GM21529 (cell line): ENCODE measurements around the gene BABAM1.
A peak's percentile ranks its signal among the peaks of the same experiment; 100 is the strongest.

ENCODE experiments used
- ATAC-seq: cut with Tn5 transposase; IDR thresholded peaks from one replicate; pipeline ENCODE4 v1.9.1; 2021; ENCODE audit not compliant: unreplicated experiment

The BABAM1 gene

DNA sequence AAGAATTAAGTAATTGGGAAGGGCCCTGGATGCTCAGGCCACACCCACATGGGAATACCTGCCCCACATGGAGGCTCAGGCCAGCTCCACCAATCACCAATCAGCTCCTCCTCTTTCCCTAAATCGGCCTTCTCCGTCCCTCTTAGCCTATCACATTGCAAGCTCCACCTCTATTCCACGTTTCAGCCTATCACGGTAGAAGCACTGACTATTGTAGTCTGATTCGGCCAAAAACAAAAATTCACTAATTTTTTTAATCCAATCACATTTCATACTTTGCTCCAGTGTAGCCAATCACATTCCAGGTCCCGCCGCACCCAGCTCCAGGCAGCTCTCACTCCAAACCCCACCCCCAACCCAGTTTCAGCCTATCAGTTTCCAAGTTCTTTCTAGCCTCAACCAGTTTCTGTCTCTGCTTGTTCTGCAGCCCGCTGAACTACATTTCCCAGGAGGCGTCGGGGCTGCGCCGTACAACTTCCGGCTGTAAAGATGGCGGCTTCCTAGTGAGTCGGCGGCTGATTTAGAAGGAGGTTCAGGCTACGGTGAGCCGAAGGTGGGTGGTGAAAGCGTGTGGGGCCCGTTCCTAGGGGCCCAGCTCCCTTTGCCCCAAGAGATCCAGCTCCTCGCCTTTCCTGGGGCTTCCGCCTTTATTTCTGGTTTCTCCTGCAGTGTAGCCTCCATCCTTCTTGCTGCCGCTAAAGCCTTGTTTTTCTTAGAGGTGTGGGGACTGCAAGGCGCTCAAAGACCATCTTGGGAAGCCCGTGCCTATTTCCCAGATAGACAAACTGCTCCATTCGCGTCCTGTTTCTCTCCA is at the start of gene BABAM1:
BABAM1 (plus strand) TSS at position 469 of the 814 bp plus-strand sequence. CDS start 1,364 bp downstream, outside the sequence.
- ATAC-seq = peak; percentile 91

- ATAC-seq = no peak
These were observed 48.0 kb upstream of the BABAM1 start for GRCh38 chr19:17219286-17219685.

GRCh38 chr19:17220207-17220758 is 47.0 kb upstream of the BABAM1 start:
- ATAC-seq = no peak

- no peak for ATAC-seq
These were observed 42.2 kb upstream of the BABAM1 start for GRCh38 chr19:17225053-17225452.

DNA sequence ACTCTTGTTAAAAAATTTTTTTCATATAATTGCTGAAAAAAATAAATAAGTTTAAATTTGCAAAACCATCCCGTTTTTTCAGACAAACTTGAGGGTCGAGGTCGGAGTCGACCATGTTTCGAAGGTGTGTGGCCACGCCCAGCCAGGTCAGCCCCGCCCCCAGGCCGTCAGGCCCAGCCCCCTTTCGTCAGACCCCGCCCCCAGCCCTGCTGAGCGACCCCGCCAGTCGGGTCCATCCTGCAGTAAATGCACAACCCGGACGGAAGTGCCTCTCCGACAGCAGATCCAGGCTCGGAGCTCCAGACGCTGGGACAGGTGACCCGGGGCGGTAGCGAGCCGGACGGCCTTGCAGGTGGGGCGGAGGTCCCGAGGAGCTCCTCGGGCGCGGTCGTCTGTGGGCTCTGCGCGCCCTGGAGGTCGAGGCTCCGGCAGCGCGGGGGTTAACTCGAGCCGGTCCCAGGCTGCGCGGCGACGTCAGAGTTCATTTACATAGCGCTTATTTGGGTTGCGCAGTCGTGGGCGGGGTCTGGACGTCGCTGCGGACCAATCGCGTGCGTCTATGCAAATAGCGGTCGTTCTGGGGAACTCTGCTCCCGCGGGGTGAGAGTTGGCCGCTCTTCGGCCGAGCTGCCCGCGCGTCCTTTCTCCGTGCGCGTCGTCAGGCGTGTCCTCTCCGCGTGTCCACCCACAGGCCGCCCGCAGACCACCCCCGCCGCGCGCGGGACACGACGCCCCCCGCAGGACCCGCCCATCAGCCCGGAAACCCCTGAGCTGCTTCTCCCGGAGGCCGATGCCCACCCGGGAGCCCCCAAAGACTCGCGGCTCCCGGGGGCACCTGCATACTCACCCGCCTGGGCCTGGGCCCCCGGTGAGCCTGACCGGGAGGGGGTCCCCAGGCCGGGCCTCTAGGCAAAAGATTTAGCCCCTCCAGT is 41.0 kb upstream of the BABAM1 start, which contains the start of gene OCEL1:
OCEL1 (plus strand) TSS at position 225 of the 932 bp plus-strand sequence; CDS start at position 247, 22 bp downstream.
- ATAC-seq = peak; percentile 89

DNA sequence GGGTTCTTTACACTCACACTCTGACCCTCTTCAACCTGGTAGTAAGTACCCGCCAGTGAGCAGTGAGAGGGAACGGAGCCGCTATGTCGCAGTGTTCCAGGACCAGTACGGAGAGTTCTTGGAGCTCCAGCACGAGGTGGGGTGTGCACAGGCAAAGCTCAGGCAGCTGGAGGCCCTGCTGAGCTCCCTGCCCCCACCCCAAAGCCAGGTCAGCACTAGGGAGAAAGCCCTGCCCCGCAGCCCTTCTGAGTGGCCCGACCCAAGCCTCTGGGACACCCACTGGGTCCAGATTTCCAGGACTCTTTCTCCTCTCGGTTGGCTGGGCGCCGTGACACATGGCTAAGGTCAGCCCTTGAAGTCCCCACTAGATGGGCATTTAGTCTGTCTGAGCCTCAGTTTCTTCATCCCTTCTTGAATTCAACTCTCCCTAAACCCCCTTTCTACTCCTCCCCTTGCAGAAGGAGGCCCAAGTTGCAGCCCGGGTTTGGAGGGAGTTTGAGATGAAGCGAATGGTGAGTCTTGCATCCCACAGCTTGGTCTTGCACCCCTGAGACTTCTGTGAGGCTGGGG is 39.4 kb upstream of the BABAM1 start:
- no peak for ATAC-seq

- ATAC-seq = no peak
These were observed 37.4 kb upstream of the BABAM1 start for GRCh38 chr19:17229890-17230289.

DNA sequence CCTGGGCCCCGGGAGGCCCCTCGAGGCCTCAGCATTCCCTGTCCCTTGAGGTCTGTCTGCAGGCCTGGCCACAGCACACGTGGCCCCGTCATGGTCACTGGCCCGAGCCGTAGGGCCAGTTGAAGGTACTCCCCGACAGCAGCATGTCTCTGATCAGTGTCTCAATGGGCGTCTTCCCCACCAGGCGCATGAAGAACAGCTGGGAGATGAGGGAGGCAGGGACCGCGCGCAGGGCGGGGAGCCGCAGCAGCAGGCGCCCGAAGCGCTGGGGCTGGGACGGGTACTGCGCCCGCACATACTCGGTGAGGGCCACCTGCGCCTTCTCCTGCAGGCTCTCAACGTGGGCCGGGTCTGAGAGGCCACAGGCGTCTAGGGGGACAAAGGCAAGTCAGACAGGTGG is 35.0 kb upstream of the BABAM1 start:
- no peak for ATAC-seq

- ATAC-seq = peak; percentile 39
These were observed 32.3 kb upstream of the BABAM1 start for GRCh38 chr19:17234911-17235299.

- ATAC-seq = peak; percentile 63
These were observed 31.8 kb upstream of the BABAM1 start for GRCh38 chr19:17235300-17235970.

- no peak for ATAC-seq
These were observed 31.1 kb upstream of the BABAM1 start for GRCh38 chr19:17235971-17236777.

- ATAC-seq = no peak
These were observed 30.3 kb upstream of the BABAM1 start for GRCh38 chr19:17236811-17237543.

- no peak for ATAC-seq
These were observed 29.2 kb upstream of the BABAM1 start for GRCh38 chr19:17237747-17238706.

DNA sequence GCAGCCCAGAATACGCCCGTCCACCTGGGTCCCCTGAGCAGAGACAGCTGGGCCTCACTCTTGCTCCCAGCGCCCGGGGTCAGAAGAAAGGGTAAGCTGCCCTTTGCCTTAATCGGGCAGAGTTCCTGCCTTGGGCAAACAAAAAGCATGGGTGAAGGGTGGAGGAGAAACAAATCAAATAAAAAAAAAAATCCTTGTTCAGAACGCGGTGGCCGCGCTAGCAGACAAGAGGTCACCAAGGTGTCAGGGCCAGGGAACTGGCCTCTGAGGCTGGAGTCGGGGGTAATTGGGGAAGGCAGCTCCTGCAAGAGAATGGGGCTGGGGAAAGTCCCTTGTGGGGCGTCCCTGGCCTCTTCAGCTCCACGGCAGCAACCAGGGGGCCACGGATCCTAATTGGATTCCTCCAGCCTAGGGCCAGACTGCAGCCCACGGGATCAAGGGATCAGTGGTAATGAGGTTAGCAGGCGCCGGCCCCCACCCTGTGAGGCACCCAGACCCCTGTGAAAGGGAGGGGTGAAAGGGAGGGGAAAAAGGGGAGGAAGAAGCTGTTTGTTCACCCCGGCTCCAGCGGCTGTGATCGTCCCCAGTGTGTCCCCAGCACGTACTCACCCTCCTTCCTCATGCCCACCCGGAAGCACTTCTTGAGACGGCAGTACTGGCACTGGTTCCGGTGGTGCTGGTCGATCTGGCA is 27.0 kb upstream of the BABAM1 start:
- no peak for ATAC-seq

- no peak for ATAC-seq
These were observed 26.3 kb upstream of the BABAM1 start for GRCh38 chr19:17240826-17241399.

- ATAC-seq = no peak
These were observed 24.6 kb upstream of the BABAM1 start for GRCh38 chr19:17242431-17243208.
